HL-60 (cell line): Measurements from ENCODE around the gene ATXN2.

Source experiments
- DNase-seq, 2 experiments: peaks; one replicate each; pipeline ENCODE4 v3.0.0-alpha.2; 2010 to 2020; ENCODE audit warnings: low read depth in 1 of 2, low spot score in 1 of 2
- H3K27ac ChIP-seq: fragments of 250-450 bp; sonication (Bioruptor Pico); replicated peaks from 2 replicates; pipeline ENCODE4 v1.5.1; 2020; ENCODE audit warnings: mild to moderate bottlenecking, moderate library complexity
- H3K27me3 ChIP-seq: fragments of 250-450 bp; sonication (Bioruptor Pico); 2 replicates; pipeline ENCODE4 v1.5.1; 2021; ENCODE audit warnings: mild to moderate bottlenecking, moderate library complexity; ENCODE audit not compliant: insufficient read depth, poor library complexity, severe bottlenecking
- H3K4me3 ChIP-seq: replicated peaks from 2 replicates; pipeline ENCODE4 v1.5.1; 2011; ENCODE audit warnings: mild to moderate bottlenecking, control low read depth, low read length; ENCODE audit not compliant: insufficient read depth
- CTCF ChIP-seq: IDR thresholded peaks from one replicate; pipeline ENCODE4 v1.5.1; 2011; ENCODE audit warnings: low read length, control low read depth, inconsistent platforms; ENCODE audit not compliant: insufficient read depth
- GABPA ChIP-seq: IDR thresholded peaks from 2 replicates; pipeline ENCODE4 v1.6.1; 2012; ENCODE audit warnings: low read depth
- POLR2AphosphoS5 ChIP-seq: IDR thresholded peaks from 2 replicates; pipeline ENCODE4 v1.6.1; 2012; ENCODE audit warnings: low read depth
- SPI1 ChIP-seq: IDR thresholded peaks from 2 replicates; pipeline ENCODE4 v1.6.1; 2012; ENCODE audit warnings: low read depth, mild to moderate bottlenecking, borderline replicate concordance
- TF ChIP-seq, protein P1 (sequence below): IDR thresholded peaks from 2 replicates; pipeline ENCODE4 v1.6.1; 2012; ENCODE audit warnings: low read depth; ENCODE audit not compliant: insufficient replicate concordance

ATXN2 gene

GRCh38 chr12:111410431-111411184 is 188.5 kb downstream of the ATXN2 start:
- DNase-seq, result no peak
- Histone ChIP-seq H3K4me3 (no peak overlapping the region), H3K27ac (no peak overlapping the region; the same call in 1 of the 2 replicates), H3K27me3 (no peaks in the 10 kb centered on the region)
- TF ChIP-seq SPI1 (peak; percentile 14; the same call in 1 of the 2 replicates), GABPA (no peak)

DNA sequence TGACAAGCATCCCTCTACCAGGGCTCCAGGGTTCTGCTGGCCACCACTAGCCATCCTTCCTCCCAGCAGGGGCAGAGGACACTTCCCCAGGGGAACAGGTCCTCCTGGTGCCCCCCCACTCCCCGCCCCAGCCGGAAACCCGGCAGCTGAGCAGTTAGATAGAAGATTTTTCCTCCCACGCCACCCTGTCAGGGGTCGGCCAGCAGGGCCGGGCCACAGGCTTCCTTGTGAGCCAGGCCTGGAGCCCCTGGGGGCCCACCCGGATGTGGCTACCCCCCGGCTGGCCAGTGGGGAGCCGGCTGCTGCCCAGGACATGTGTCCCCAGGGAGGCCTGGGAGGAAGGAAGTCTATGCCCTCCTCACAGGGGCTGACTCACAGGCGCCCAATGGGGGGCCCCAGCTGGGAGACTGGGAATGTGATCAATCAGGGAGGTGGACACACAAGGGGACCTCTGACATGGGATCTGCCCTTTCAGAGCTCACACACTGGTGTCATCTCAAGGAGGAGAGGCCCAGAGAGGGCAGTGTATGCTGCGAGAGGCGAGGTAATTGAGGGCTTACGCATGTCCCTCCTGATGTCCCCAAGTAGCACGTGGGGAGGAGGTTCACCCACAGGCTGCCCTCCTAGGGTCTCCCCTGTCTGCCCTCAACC is 189.2 kb downstream of the ATXN2 start:
- Histone ChIP-seq H3K4me3 (peak overlapping the region; percentile 29), H3K27ac (peak overlapping the region; percentile 27; the same call in 1 of the 2 replicates), H3K27me3 (no peaks in the 10 kb centered on the region)
- peak; percentile 58 to 67 for DNase-seq
- TF ChIP-seq CTCF (no peak), GABPA (no peak), POLR2AphosphoS5 (0 out of 2 replicates have a peak, but pooled peaks have one; percentile 39), SPI1 (0 out of 2 replicates have a peak, but pooled peaks have one; percentile 0)
- TF ChIP-seq, protein P1, sequence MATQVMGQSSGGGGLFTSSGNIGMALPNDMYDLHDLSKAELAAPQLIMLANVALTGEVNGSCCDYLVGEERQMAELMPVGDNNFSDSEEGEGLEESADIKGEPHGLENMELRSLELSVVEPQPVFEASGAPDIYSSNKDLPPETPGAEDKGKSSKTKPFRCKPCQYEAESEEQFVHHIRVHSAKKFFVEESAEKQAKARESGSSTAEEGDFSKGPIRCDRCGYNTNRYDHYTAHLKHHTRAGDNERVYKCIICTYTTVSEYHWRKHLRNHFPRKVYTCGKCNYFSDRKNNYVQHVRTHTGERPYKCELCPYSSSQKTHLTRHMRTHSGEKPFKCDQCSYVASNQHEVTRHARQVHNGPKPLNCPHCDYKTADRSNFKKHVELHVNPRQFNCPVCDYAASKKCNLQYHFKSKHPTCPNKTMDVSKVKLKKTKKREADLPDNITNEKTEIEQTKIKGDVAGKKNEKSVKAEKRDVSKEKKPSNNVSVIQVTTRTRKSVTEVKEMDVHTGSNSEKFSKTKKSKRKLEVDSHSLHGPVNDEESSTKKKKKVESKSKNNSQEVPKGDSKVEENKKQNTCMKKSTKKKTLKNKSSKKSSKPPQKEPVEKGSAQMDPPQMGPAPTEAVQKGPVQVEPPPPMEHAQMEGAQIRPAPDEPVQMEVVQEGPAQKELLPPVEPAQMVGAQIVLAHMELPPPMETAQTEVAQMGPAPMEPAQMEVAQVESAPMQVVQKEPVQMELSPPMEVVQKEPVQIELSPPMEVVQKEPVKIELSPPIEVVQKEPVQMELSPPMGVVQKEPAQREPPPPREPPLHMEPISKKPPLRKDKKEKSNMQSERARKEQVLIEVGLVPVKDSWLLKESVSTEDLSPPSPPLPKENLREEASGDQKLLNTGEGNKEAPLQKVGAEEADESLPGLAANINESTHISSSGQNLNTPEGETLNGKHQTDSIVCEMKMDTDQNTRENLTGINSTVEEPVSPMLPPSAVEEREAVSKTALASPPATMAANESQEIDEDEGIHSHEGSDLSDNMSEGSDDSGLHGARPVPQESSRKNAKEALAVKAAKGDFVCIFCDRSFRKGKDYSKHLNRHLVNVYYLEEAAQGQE, result no peak

DNA sequence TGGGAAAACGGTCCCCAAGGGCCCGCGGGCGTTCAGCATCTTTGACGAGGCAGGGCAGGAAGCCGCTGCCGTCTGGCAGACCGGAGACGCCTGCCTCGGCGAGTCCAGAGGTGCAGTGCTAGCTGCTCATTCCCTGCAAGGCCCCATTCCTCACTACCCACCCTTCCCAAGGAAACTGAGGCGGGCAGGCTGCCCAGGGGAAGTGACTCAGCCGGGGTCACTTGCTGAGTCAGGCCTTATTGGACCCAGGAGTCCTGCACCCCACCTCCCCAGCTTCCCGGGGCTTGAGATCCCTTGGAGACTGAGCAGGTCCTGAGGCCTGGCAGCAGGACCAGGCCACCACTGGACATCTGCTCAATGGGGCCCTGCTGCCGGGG is 189.7 kb downstream of the ATXN2 start:
- H3K27me3 ChIP-seq, result no peaks in the 10 kb centered on the region
- TF ChIP-seq POLR2AphosphoS5 (no peak), SPI1 (no peak), GABPA (no peak), CTCF (no peak)
- TF ChIP-seq, protein P1, result no peak
- no peak overlapping the region for H3K27ac ChIP-seq
- H3K4me3 ChIP-seq, result peak overlapping the region; percentile 29
- no peak for DNase-seq

- DNase-seq, result no peak
- Histone ChIP-seq H3K4me3 (peak overlapping the region; percentile 29), H3K27ac (no peak overlapping the region), H3K27me3 (no peaks in the 10 kb centered on the region)
- no peak for TF ChIP-seq GABPA
- TF ChIP-seq, protein P1, result no peak
- TF ChIP-seq SPI1, result no peak
- TF ChIP-seq CTCF, result no peak
- TF ChIP-seq POLR2AphosphoS5, result no peak
Observed at GRCh38 chr12:111408686-111409402, 190.3 kb downstream of the ATXN2 start.
